H1 (cell line): ENCODE measurements around the gene ACYP2. TPM values are rescaled to one million over a fixed set of nuclear protein-coding genes. Genes with fewer than 3 reads are reported as not detected.
A peak's percentile ranks its signal among the peaks of the same experiment; 100 is the strongest.

ENCODE experiments used
- CTCF ChIA-PET: fragments of 300-600 bp; sonication (Branson Sonifier 250); formaldehyde crosslinking; loops from one replicate; lab custom pipeline; 2021; ENCODE audit not compliant: partially characterized antibody; lab: Charles Lee
- POLR2A ChIA-PET: fragments of 300-600 bp; sonication (Branson Sonifier 250); formaldehyde crosslinking; loops from one replicate; lab custom pipeline; 2021; ENCODE audit warnings: inconsistent platforms; ENCODE audit not compliant: partially characterized antibody; lab: Charles Lee
- DNase-seq, 2 experiments: peaks; one replicate each; pipeline versions ENCODE4 v3.0.0 to v3.0.0-alpha.2; 2010 to 2022; ENCODE audit warnings: low spot score in 2 of 2, low read depth in 1 of 2, mixed read lengths in 1 of 2
- FAIRE-seq: peaks from 2 replicates; lab custom pipeline; 2011; peaks lifted over from hg19 to GRCh38; lab: Jason Lieb, UNC
- H2AFZ ChIP-seq: 2 replicates; pipeline ENCODE4 v1.8.1; 2012; ENCODE audit warnings: low read length, inconsistent platforms
- H2AK5ac ChIP-seq: 2 replicates; pipeline ENCODE4 v1.6.1; 2013; ENCODE audit warnings: low read depth, low read length
- H2BK120ac ChIP-seq: replicated peaks from 2 replicates; pipeline ENCODE3; 2013; ENCODE audit warnings: low read depth, low read length, inconsistent platforms
- H2BK12ac ChIP-seq: 2 replicates; pipeline ENCODE4 v1.6.1; 2013; ENCODE audit warnings: low read depth, low read length
- H2BK15ac ChIP-seq: 2 replicates; pipeline ENCODE4 v1.6.1; 2013; ENCODE audit warnings: low read length
- H2BK20ac ChIP-seq: 2 replicates; pipeline ENCODE4 v1.6.1; 2013; ENCODE audit warnings: low read length
- H2BK5ac ChIP-seq: 2 replicates; pipeline ENCODE4 v1.6.1; 2013; ENCODE audit warnings: low read depth, low read length
- H3K14ac ChIP-seq: 2 replicates; pipeline ENCODE4 v1.6.1; 2013; ENCODE audit warnings: inconsistent platforms; ENCODE audit not compliant: insufficient read length
- H3K18ac ChIP-seq: 2 replicates; pipeline ENCODE4 v1.6.1; 2013; ENCODE audit warnings: low read length; ENCODE audit errors: extremely low read depth
- H3K23ac ChIP-seq: 2 replicates; pipeline ENCODE4 v1.6.1; 2013; ENCODE audit warnings: inconsistent platforms; ENCODE audit not compliant: insufficient read length
- H3K23me2 ChIP-seq: 2 replicates; pipeline ENCODE4 v1.6.1; 2013; ENCODE audit warnings: low read depth, low read length
- H3K27ac ChIP-seq: 2 replicates; pipeline ENCODE4 v1.6.1; 2011; ENCODE audit warnings: low read depth, low read length, inconsistent platforms
- H3K27me3 ChIP-seq, 4 experiments: replicated peaks in 1 of 4; 1 replicate in 1 of 4; 2 replicates in 3 of 4; pipeline versions ENCODE4 v1.6.1 to v1.8.1; 2011 to 2013; ENCODE audit warnings: low read length in 3 of 4, mild to moderate bottlenecking in 3 of 4, inconsistent platforms in 2 of 4, mixed read lengths in 2 of 4, moderate library complexity in 1 of 4; ENCODE audit not compliant: control insufficient read depth in 3 of 4, insufficient read depth in 3 of 4; ENCODE audit errors: extremely low read depth in 1 of 4
- H3K36me3 ChIP-seq, 4 experiments: 2 replicates each; pipeline versions ENCODE4 v1.6.1 to v1.8.1; 2011 to 2013; ENCODE audit warnings: mild to moderate bottlenecking in 4 of 4, low read length in 3 of 4, moderate library complexity in 2 of 4, control low read depth in 1 of 4, inconsistent platforms in 1 of 4; ENCODE audit not compliant: insufficient read depth in 4 of 4, control insufficient read depth in 2 of 4
- H3K4ac ChIP-seq: replicated peaks from 2 replicates; pipeline ENCODE3; 2013; ENCODE audit warnings: low read length, low read depth, mixed read lengths, inconsistent platforms; ENCODE audit not compliant: insufficient read length
- H3K4me1 ChIP-seq, 4 experiments: replicated peaks in 1 of 4; 1 replicate in 1 of 4; 2 replicates in 3 of 4; pipeline versions ENCODE4 v1.6.1 to v1.8.1; 2011 to 2013; ENCODE audit warnings: low read length in 3 of 4, inconsistent platforms in 2 of 4, mixed read lengths in 1 of 4; ENCODE audit not compliant: insufficient read depth in 4 of 4, control insufficient read depth in 3 of 4
- H3K4me2 ChIP-seq, 2 experiments: 2 replicates each; pipeline versions ENCODE4 v1.6.1 to v1.8.1; 2011 to 2013; ENCODE audit warnings: low read depth in 2 of 2, low read length in 2 of 2, control low read depth in 1 of 2, inconsistent platforms in 1 of 2, mild to moderate bottlenecking in 1 of 2; ENCODE audit not compliant: insufficient read depth in 1 of 2
- H3K4me3 ChIP-seq, 4 experiments: fragments of 200-600, 300-600 bp in 1 of 4; sonication (generic), shearing (Covaris generic), sonication (Bioruptor Twin) in 1 of 4; 2 replicates each; pipeline versions ENCODE4 v1.5.1 to v1.8.1; 2011 to 2016; ENCODE audit warnings: low read length in 4 of 4, low read depth in 3 of 4, control low read depth in 2 of 4, inconsistent platforms in 2 of 4, mild to moderate bottlenecking in 2 of 4, mixed read lengths in 1 of 4, moderate library complexity in 1 of 4; ENCODE audit not compliant: insufficient read depth in 2 of 4; ENCODE audit errors: extremely low read depth in 1 of 4
- H3K56ac ChIP-seq: replicated peaks from 2 replicates; pipeline ENCODE3; 2013; ENCODE audit warnings: low read depth, mild to moderate bottlenecking, mixed read lengths, low read length, inconsistent platforms; ENCODE audit not compliant: insufficient read length
- H3K79me1 ChIP-seq: 2 replicates; pipeline ENCODE4 v1.6.1; 2013; ENCODE audit warnings: low read depth, low read length, control low read depth
- H3K79me2 ChIP-seq, 2 experiments: 2 replicates each; pipeline versions ENCODE4 v1.6.1 to v1.8.1; 2012 to 2013; ENCODE audit warnings: low read length in 2 of 2, mild to moderate bottlenecking in 2 of 2, inconsistent platforms in 1 of 2; ENCODE audit not compliant: insufficient read depth in 2 of 2, control insufficient read depth in 1 of 2
- H3K9ac ChIP-seq, 4 experiments: replicated peaks in 1 of 4; 1 replicate in 1 of 4; 2 replicates in 3 of 4; pipeline versions ENCODE4 v1.6.1 to v1.8.1; 2011 to 2013; ENCODE audit warnings: low read depth in 3 of 4, low read length in 3 of 4, control low read depth in 2 of 4, mild to moderate bottlenecking in 2 of 4, moderate library complexity in 2 of 4, inconsistent platforms in 1 of 4; ENCODE audit errors: extremely low read depth in 1 of 4
- H3K9me3 ChIP-seq, 2 experiments: 2 replicates each; pipeline versions ENCODE4 v1.6.1 to v1.8.1; 2012 to 2013; ENCODE audit warnings: mild to moderate bottlenecking in 2 of 2, moderate library complexity in 2 of 2, control low read depth in 1 of 2, inconsistent platforms in 1 of 2, low read depth in 1 of 2, low read length in 1 of 2, mixed read lengths in 1 of 2; ENCODE audit not compliant: insufficient read depth in 2 of 2
- H4K20me1 ChIP-seq, 2 experiments: replicated peaks in 1 of 2; 2 replicates each; pipeline versions ENCODE3 to v1.8.1; 2011 to 2013; ENCODE audit warnings: inconsistent platforms in 2 of 2, low read length in 2 of 2, mild to moderate bottlenecking in 1 of 2; ENCODE audit not compliant: insufficient read depth in 2 of 2, control insufficient read depth in 1 of 2
- H4K5ac ChIP-seq: 2 replicates; pipeline ENCODE4 v1.6.1; 2013; ENCODE audit warnings: low read length, low read depth, mixed read lengths, inconsistent platforms; ENCODE audit not compliant: insufficient read length
- H4K8ac ChIP-seq: 2 replicates; pipeline ENCODE4 v1.8.0; 2013; ENCODE audit warnings: mild to moderate bottlenecking, moderate library complexity, low read length, inconsistent platforms; ENCODE audit not compliant: insufficient read depth; ENCODE audit errors: extremely low read depth
- H4K91ac ChIP-seq: replicated peaks from 2 replicates; pipeline ENCODE3; 2013; ENCODE audit warnings: low read length, mixed read lengths, inconsistent platforms; ENCODE audit not compliant: insufficient read length
- BACH1 ChIP-seq: IDR thresholded peaks from 2 replicates; pipeline ENCODE4 v1.6.1; 2012; ENCODE audit warnings: low read length, improper control_type of control experiment
- CTBP2 ChIP-seq: IDR thresholded peaks from 2 replicates; pipeline ENCODE4 v1.7.0; 2011; ENCODE audit warnings: borderline replicate concordance, mild to moderate bottlenecking, moderate library complexity, mixed read lengths, low read length; ENCODE audit not compliant: insufficient read depth, insufficient read length
- CTCF ChIP-seq, 3 experiments: IDR thresholded peaks; 1 replicate in 2 of 3; 2 replicates in 1 of 3; pipeline versions ENCODE4 v1.5.1 to v1.6.1; 2011; ENCODE audit warnings: low read length in 3 of 3, mild to moderate bottlenecking in 3 of 3, inconsistent platforms in 2 of 3, low read depth in 1 of 3, moderate library complexity in 1 of 3; ENCODE audit not compliant: insufficient read depth in 1 of 3; ENCODE audit errors: control extremely low read depth in 1 of 3
- HDAC2 ChIP-seq, 2 experiments: fragments of 300-600 bp in 1 of 2; sonication (generic) in 1 of 2; IDR thresholded peaks; 2 replicates each; pipeline ENCODE4 v1.6.1; 2011 to 2012; ENCODE audit warnings: low read depth in 2 of 2, low read length in 2 of 2, mild to moderate bottlenecking in 2 of 2, moderate library complexity in 2 of 2, borderline replicate concordance in 1 of 2, inconsistent platforms in 1 of 2
- MAFK ChIP-seq: IDR thresholded peaks from 2 replicates; pipeline ENCODE4 v1.6.1; 2012; ENCODE audit warnings: low read depth, mild to moderate bottlenecking, improper control_type of control experiment, low read length
- NANOG ChIP-seq: IDR thresholded peaks from 2 replicates; pipeline ENCODE4 v1.6.1; 2011; ENCODE audit warnings: low read length, low read depth, mild to moderate bottlenecking, inconsistent platforms; ENCODE audit not compliant: insufficient read depth, poor library complexity, severe bottlenecking
- USF2 ChIP-seq: IDR thresholded peaks from 2 replicates; pipeline ENCODE4 v1.6.1; 2011; ENCODE audit warnings: low read length, improper control_type of control experiment
- WGBS, 2 experiments: shearing (Covaris generic) in 1 of 2; methylation state at CpG; one replicate each; pipeline versions ENCODE4 v1.1.6 to v1.1.7; 2013 to 2015; ENCODE audit warnings: low lambda C conversion rate in 2 of 2, mixed read lengths in 2 of 2, inconsistent platforms in 1 of 2, low coverage in 1 of 2, missing lambda C conversion rate in 1 of 2; ENCODE audit not compliant: insufficient replicate concordance in 2 of 2, insufficient coverage in 1 of 2, insufficient read length in 1 of 2; ENCODE audit errors: extremely low coverage in 1 of 2, missing lambda C conversion rate in 1 of 2; 5-methylcytosine and 5-hydroxymethylcytosine counted together
- polyA plus RNA-seq, 7 experiments: library from polyadenylated mRNA; depleted of rRNA in 3 of 7; stranded (reverse) in 5 of 7; unstranded in 2 of 7; fragments of >200 nt in 5 of 7; fragments of 200-250 nt in 2 of 7; gene quantifications; 1 replicate in 5 of 7; 2 replicates in 1 of 7; 4 replicates in 1 of 7; pipeline versions ENCODE4 v1.2.1 to v1.2.3, GENCODE V29; 2011 to 2013; ENCODE audit warnings: missing spikeins in 2 of 7, mixed read lengths in 2 of 7
- total RNA-seq: library from RNA; stranded (reverse); fragmentation: NEBNext Ultra II Directional; extraction: Animal tissue kit (Norgen Biotek cat#: 25700); gene quantifications from 2 replicates; pipeline ENCODE4 v1.2.1, GENCODE V29; 2021

The ACYP2 gene
- total and polyA plus RNA-seq, 2 of the 8 experiments (the other 6 are each of a cell fraction or from before 2014, with no cell fraction given): 3.4 to 4.4 TPM

GRCh38 chr2:54106631-54107454 is 8.6 kb upstream of the ACYP2 start:
- DNase-seq (no peak), FAIRE-seq (no peak)
- H2BK5ac ChIP-seq: no peak overlapping the region
- no peak overlapping the region for H2AFZ ChIP-seq
- no peaks in the 10 kb centered on the region for H3K27me3 ChIP-seq
- CTCF ChIA-PET: interaction anchor here (0.6 to 5.8 kb wide), 65 partner anchors 8 to 1082 kb away, joined by 3 to 62 read pairs (median 4); partner anchors contain the start of gene ACYP2
- no peaks in the 10 kb centered on the region for H4K20me1 ChIP-seq
- H3K79me2 ChIP-seq: no peaks in the 10 kb centered on the region
- 81% methylated on average over 12 of the region's 12 CpGs; no CpG with 5 or more reads in 1 of the 2 experiments for WGBS, 2 experiments
- H3K18ac ChIP-seq: no peak overlapping the region
- H3K14ac ChIP-seq: no peak overlapping the region
- H3K9me3 ChIP-seq: no peaks in the 10 kb centered on the region
- H3K79me1 ChIP-seq: no peaks in the 10 kb centered on the region
- POLR2A ChIA-PET: interaction anchor here (1.1 kb wide), 1 partner anchor 9 kb away, joined by 3 read pairs; the partner anchor contains the start of gene ACYP2
- H3K4ac ChIP-seq: no peak overlapping the region
- H2AK5ac ChIP-seq: no peak overlapping the region
- no peaks in the 10 kb centered on the region for H3K23me2 ChIP-seq
- no peak overlapping the region for H4K91ac ChIP-seq
- no peak overlapping the region for H3K4me3 ChIP-seq
- no peak overlapping the region for H3K56ac ChIP-seq
- H3K27ac ChIP-seq: no peak overlapping the region
- no peak overlapping the region for H4K5ac ChIP-seq
- no peak overlapping the region for H2BK120ac ChIP-seq
- no peak overlapping the region for H3K9ac ChIP-seq
- peaks cover 0 to 4% (median 1%) of the 10 kb centered on the region in 4 experiments; a peak in 1 of 7 replicates for H3K4me1 ChIP-seq
- H2BK20ac ChIP-seq: no peak overlapping the region
- no peak overlapping the region for H4K8ac ChIP-seq
- H3K36me3 ChIP-seq: no peaks in the 10 kb centered on the region
- H2BK15ac ChIP-seq: no peak overlapping the region
- no peak overlapping the region for H3K23ac ChIP-seq
- no peak overlapping the region for H3K4me2 ChIP-seq
- H2BK12ac ChIP-seq: no peak overlapping the region
- TF ChIP-seq USF2: no peak
- peak; percentile 43 to 79 (median 60) for TF ChIP-seq CTCF (IDR thresholded peaks at IDR 0.05; ENCODE audit: control extremely low read depth in 1 of 3, insufficient read depth in 1 of 3, low read depth in 1 of 3, low read length in 3 of 3)
- no peak for TF ChIP-seq MAFK
- TF ChIP-seq BACH1: no peak
- no peak for TF ChIP-seq CTBP2
- no peak for TF ChIP-seq HDAC2 (IDR thresholded peaks at IDR 0.05; ENCODE audit: borderline replicate concordance in 1 of 2, low read depth in 2 of 2, low read length in 2 of 2)
- TF ChIP-seq NANOG: no peak
